DOHH2 (cell line): ENCODE results near the gene TRAPPC4.
"Not testable (repeated sequence)": the region's sequence is repeated elsewhere in the genome, so short reads cannot be mapped to it uniquely, and the experiment has no call there.

ENCODE experiments used
- H3F3A ChIP-seq: fragments of 200-600 bp; sonication (generic), shearing (Covaris generic); 2 replicates; pipeline ENCODE4 v1.6.0; 2016; ENCODE audit warnings: antibody characterized with exemption, mild to moderate bottlenecking; ENCODE audit not compliant: control insufficient read depth, insufficient read depth
- H3K27ac ChIP-seq: fragments of 200-600 bp; sonication (generic); 2 replicates; pipeline ENCODE4 v1.5.1; 2014; ENCODE audit warnings: low read depth, mild to moderate bottlenecking, low read length, moderate library complexity
- H3K27me3 ChIP-seq: fragments of 200-600 bp; sonication (generic); 2 replicates; pipeline ENCODE4 v1.6.1; 2014; ENCODE audit warnings: mild to moderate bottlenecking, low read length, mixed read lengths; ENCODE audit not compliant: control insufficient read depth
- H3K36me3 ChIP-seq: fragments of 200-600 bp; sonication (generic); 2 replicates; pipeline ENCODE4 v1.6.1; 2014; ENCODE audit warnings: mild to moderate bottlenecking, low read length, moderate library complexity, mixed read lengths; ENCODE audit not compliant: control insufficient read depth
- H3K4me1 ChIP-seq: fragments of 200-600 bp; sonication (generic); 2 replicates; pipeline ENCODE4 v1.6.1; 2014; ENCODE audit warnings: mild to moderate bottlenecking, low read length, mixed read lengths; ENCODE audit not compliant: control insufficient read depth
- H3K4me2 ChIP-seq: fragments of 200-600 bp; sonication (generic); 2 replicates; pipeline ENCODE4 v1.6.0; 2014; ENCODE audit warnings: mild to moderate bottlenecking, low read length, moderate library complexity
- H3K4me3 ChIP-seq: fragments of 200-600 bp; sonication (generic); 2 replicates; pipeline ENCODE4 v1.5.1; 2014; ENCODE audit warnings: mild to moderate bottlenecking, low read length, mixed read lengths
- H3K79me2 ChIP-seq: fragments of 200-600 bp; sonication (generic); 2 replicates; pipeline ENCODE4 v1.6.1; 2014; ENCODE audit warnings: mild to moderate bottlenecking, low read length, mixed read lengths; ENCODE audit not compliant: control insufficient read depth
- H3K9me2 ChIP-seq: fragments of 200-600 bp; sonication (generic); replicated peaks from 2 replicates; pipeline ENCODE4 v1.6.1; 2014; ENCODE audit warnings: mild to moderate bottlenecking, low read length, mixed read lengths; ENCODE audit not compliant: control insufficient read depth
- H3K9me3 ChIP-seq: fragments of 200-600 bp; sonication (generic); 2 replicates; pipeline ENCODE4 v1.6.1; 2014; ENCODE audit warnings: antibody characterized with exemption, low read length, mixed read lengths; ENCODE audit not compliant: control insufficient read depth, insufficient read depth
- H4K20me1 ChIP-seq: fragments of 200-600 bp; sonication (generic); 2 replicates; pipeline ENCODE4 v1.6.0; 2014; ENCODE audit warnings: low read depth, mild to moderate bottlenecking, antibody characterized with exemption, low read length, moderate library complexity; ENCODE audit not compliant: control insufficient read depth, insufficient read depth
- CTCF ChIP-seq: fragments of 200-600 bp; sonication (generic); IDR thresholded peaks from one replicate; pipeline ENCODE4 v1.5.1; 2014; ENCODE audit warnings: antibody characterized with exemption, mild to moderate bottlenecking, low read depth, low read length; ENCODE audit not compliant: poor library complexity, severe bottlenecking
- EZH2phosphoT487 ChIP-seq: fragments of 200-600 bp; sonication (generic); IDR thresholded peaks from 2 replicates; pipeline ENCODE4 v1.6.1; 2017; ENCODE audit warnings: borderline replicate concordance, mild to moderate bottlenecking, antibody characterized with exemption, low read length, moderate library complexity, mixed read lengths

The TRAPPC4 gene, protein sequence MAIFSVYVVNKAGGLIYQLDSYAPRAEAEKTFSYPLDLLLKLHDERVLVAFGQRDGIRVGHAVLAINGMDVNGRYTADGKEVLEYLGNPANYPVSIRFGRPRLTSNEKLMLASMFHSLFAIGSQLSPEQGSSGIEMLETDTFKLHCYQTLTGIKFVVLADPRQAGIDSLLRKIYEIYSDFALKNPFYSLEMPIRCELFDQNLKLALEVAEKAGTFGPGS

GRCh38 chr11:119018074-119018938 is at the start of gene TRAPPC4, which contains the start of gene RPS25:
Gene TRAPPC4, plus strand, starts transcription at chr11:119018766. Its CDS starts 30 bp downstream, at chr11:119018796.
Gene RPS25, minus strand, starts transcription at chr11:119018343. Its CDS starts 59 bp downstream, at chr11:119018284.
- Histone ChIP-seq H3K4me1 (peaks cover 33% of the 10 kb centered on the region), H3K36me3 (peaks cover 75% of the 10 kb centered on the region), H4K20me1 (peaks cover 6% of the 10 kb centered on the region; the same call in 1 of the 2 replicates), H3F3A (peaks cover 47% of the 10 kb centered on the region), H3K4me3 (peak within 1 kb of the TSS; percentile 96), H3K9me2 (no peaks in the 10 kb centered on the region), H3K27ac (peak within 1 kb of the TSS; percentile 93), H3K4me2 (peak within 1 kb of the TSS; percentile 77), H3K9me3 (no peaks in the 10 kb centered on the region), H3K79me2 (peaks cover 71% of the 10 kb centered on the region), H3K27me3 (peaks cover 3% of the 10 kb centered on the region; the same call in 1 of the 2 replicates)
- no peak for TF ChIP-seq EZH2phosphoT487
- peak; percentile 16 for TF ChIP-seq CTCF

DNA sequence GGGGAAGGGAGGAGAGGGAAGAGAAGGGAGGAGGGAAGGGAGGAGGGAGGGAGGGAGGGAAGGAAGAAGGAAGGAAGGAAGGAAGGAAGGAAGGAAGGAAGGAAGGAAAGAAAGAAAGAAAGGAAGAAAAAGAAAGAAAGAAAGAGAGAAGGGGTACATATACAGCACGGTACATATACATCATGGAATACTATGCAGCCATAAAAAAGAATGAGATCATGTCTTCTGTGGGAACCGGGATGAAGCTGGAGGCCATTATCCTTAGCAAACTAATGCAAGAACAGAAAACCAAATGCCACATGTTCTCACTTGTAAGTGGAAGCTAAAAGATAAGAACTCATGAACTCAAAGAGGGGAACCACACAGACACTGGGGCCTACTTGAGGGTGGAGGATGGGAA is 49.1 kb upstream of the TRAPPC4 start:
- H3K27ac ChIP-seq, H3K4me1 ChIP-seq, H3K9me2 ChIP-seq, H3K36me3 ChIP-seq, H3K4me3 ChIP-seq, H3K79me2 ChIP-seq, H3F3A ChIP-seq, H3K4me2 ChIP-seq, H4K20me1 ChIP-seq, H3K9me3 ChIP-seq: not testable (repeated sequence)
- H3K27me3 ChIP-seq, result peaks cover 11% of the 10 kb centered on the region

DNA sequence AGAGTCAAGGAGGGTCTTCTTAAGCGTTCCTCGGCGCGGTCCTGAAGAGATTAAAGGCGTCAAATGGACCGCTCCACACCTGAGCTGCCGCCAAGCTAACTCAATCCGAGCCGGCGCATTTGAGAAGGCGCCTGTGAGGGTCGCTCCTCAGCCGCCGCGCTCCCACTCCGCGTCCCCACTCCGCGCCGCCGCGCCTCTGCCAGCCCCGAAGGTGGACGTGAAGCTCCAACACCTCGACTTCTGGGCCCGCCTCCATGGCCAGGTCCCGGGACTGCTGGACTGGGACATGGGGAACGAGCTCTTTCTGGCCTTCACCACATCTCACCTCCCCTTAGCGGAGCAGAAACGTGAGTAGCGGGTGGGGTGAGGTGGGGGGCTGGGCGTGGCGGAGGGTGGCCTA is 46.9 kb upstream of the TRAPPC4 start, which contains the start of gene FOXR1:
TSS of gene FOXR1 (plus strand) at position 116 of the 400 bp plus-strand sequence. CDS start at position 287, 171 bp downstream.
- Histone ChIP-seq H3K36me3 (no peaks in the 10 kb centered on the region), H3F3A (no peaks in the 10 kb centered on the region; the same call in 1 of the 2 replicates)
- TF ChIP-seq CTCF (no peak), EZH2phosphoT487 (no peak)

GRCh38 chr11:118973985-118974384 is 44.6 kb upstream of the TRAPPC4 start:
- Histone ChIP-seq H3K9me2 (no peaks in the 10 kb centered on the region), H4K20me1 (no peaks in the 10 kb centered on the region), H3K27me3 (peaks cover 22% of the 10 kb centered on the region), H3K79me2 (no peaks in the 10 kb centered on the region), H3K9me3 (no peaks in the 10 kb centered on the region), H3K4me1 (no peaks in the 10 kb centered on the region), H3K27ac (no peak overlapping the region), H3K4me3 (no peak overlapping the region), H3K36me3 (no peaks in the 10 kb centered on the region), H3K4me2 (no peak overlapping the region), H3F3A (no peaks in the 10 kb centered on the region; the same call in 1 of the 2 replicates)
- TF ChIP-seq CTCF (no peak), EZH2phosphoT487 (no peak)

More for the DNA sequence above, 46.9 kb upstream of the TRAPPC4 start, which contains the start of gene FOXR1:
- no peaks in the 10 kb centered on the region for H3K9me2 ChIP-seq
- no peak within 1 kb of the TSS for H3K27ac ChIP-seq
- peaks cover 22% of the 10 kb centered on the region for H3K27me3 ChIP-seq
- H3K4me1 ChIP-seq, result no peaks in the 10 kb centered on the region
- H3K9me3 ChIP-seq, result no peaks in the 10 kb centered on the region
- no peak within 1 kb of the TSS for H3K4me2 ChIP-seq
- no peaks in the 10 kb centered on the region for H4K20me1 ChIP-seq
- H3K4me3 ChIP-seq, result no peak within 1 kb of the TSS
- H3K79me2 ChIP-seq, result no peaks in the 10 kb centered on the region
